ENCODE data around the gene NEU4. TPM values are rescaled to one million over a fixed set of nuclear protein-coding genes. Genes with fewer than 3 reads are reported as not detected.

Gene NEU4
- total and polyA plus RNA-seq, 9 of the 15 experiments (the other 6 are each of a cell fraction or from before 2014, with no cell fraction given) = 0.01 to 0.40 TPM; not detected in 7

DNA sequence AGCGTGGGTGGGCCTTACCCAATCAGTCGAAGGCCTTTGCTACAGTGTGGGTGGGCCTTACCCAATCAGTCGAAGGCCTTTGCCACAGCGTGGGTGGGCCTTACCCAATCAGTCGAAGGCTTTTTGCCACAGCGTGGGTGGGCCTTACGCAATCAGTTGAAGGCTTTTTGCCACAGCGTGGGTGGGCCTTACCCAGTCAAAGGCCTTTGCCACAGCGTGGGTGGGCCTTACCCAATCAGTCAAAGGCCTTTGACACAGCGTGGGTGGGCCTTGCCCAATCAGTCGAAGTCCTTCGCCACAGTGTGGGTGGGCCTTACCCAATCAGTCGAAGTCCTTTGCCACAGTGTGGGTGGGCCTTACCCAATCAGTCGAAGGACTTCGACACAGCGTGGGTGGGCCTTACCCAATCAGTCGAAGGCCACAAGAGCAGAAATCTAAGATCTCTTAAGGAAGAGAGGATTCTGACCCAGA lies 48.7 kb upstream of the NEU4 start (continued):
- TF ChIP-seq, protein P1, sequence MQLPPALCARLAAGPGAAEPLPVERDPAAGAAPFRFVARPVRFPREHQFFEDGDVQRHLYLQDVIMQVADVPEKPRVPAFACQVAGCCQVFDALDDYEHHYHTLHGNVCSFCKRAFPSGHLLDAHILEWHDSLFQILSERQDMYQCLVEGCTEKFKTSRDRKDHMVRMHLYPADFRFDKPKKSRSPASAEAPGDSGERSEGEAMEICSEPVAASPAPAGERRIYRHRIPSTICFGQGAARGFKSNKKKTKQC (CRISPR knock-in tag; IDR thresholded peaks at IDR 0.05) = 0 out of 2 replicates have a peak, but pooled peaks have one; percentile 43
- no peak for TF ChIP-seq FIP1L1 (IDR thresholded peaks at IDR 0.05; ENCODE audit: low read depth, low read length, poor library complexity, severe bottlenecking)
- TF ChIP-seq, protein P2, sequence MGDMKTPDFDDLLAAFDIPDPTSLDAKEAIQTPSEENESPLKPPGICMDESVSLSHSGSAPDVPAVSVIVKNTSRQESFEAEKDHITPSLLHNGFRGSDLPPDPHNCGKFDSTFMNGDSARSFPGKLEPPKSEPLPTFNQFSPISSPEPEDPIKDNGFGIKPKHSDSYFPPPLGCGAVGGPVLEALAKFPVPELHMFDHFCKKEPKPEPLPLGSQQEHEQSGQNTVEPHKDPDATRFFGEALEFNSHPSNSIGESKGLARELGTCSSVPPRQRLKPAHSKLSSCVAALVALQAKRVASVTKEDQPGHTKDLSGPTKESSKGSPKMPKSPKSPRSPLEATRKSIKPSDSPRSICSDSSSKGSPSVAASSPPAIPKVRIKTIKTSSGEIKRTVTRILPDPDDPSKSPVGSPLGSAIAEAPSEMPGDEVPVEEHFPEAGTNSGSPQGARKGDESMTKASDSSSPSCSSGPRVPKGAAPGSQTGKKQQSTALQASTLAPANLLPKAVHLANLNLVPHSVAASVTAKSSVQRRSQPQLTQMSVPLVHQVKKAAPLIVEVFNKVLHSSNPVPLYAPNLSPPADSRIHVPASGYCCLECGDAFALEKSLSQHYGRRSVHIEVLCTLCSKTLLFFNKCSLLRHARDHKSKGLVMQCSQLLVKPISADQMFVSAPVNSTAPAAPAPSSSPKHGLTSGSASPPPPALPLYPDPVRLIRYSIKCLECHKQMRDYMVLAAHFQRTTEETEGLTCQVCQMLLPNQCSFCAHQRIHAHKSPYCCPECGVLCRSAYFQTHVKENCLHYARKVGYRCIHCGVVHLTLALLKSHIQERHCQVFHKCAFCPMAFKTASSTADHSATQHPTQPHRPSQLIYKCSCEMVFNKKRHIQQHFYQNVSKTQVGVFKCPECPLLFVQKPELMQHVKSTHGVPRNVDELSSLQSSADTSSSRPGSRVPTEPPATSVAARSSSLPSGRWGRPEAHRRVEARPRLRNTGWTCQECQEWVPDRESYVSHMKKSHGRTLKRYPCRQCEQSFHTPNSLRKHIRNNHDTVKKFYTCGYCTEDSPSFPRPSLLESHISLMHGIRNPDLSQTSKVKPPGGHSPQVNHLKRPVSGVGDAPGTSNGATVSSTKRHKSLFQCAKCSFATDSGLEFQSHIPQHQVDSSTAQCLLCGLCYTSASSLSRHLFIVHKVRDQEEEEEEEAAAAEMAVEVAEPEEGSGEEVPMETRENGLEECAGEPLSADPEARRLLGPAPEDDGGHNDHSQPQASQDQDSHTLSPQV (IDR thresholded peaks at IDR 0.05) = no peak
- TF ChIP-seq GABPB2 (CRISPR knock-in tag; conservative IDR thresholded peaks at IDR 0.05) = no peak
- TF ChIP-seq CBX8 (IDR thresholded peaks at IDR 0.05; ENCODE audit: borderline replicate concordance, extremely low read depth, low read depth, low read length, poor library complexity, severe bottlenecking) = no peak
- no peak for TF ChIP-seq ZNF253 (CRISPR knock-in tag; conservative IDR thresholded peaks at IDR 0.05)
- TF ChIP-seq, protein P3, sequence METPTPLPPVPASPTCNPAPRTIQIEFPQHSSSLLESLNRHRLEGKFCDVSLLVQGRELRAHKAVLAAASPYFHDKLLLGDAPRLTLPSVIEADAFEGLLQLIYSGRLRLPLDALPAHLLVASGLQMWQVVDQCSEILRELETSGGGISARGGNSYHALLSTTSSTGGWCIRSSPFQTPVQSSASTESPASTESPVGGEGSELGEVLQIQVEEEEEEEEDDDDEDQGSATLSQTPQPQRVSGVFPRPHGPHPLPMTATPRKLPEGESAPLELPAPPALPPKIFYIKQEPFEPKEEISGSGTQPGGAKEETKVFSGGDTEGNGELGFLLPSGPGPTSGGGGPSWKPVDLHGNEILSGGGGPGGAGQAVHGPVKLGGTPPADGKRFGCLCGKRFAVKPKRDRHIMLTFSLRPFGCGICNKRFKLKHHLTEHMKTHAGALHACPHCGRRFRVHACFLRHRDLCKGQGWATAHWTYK (CRISPR knock-in tag; IDR thresholded peaks at IDR 0.05) = no peak
- TF ChIP-seq RBFOX2 (IDR thresholded peaks at IDR 0.05; ENCODE audit: low read depth, low read length) = no peak
- TF ChIP-seq CBX3 (IDR thresholded peaks at IDR 0.05; ENCODE audit: borderline replicate concordance in 1 of 2, low read length in 2 of 2) = peak in 1 of 2 experiments; percentile 88; a peak in 2 of 3 replicates
- no peak for TF ChIP-seq HNRNPK (IDR thresholded peaks at IDR 0.05; ENCODE audit: low read depth, low read length, poor library complexity, severe bottlenecking)
- TF ChIP-seq HDAC1 (IDR thresholded peaks at IDR 0.05) = 0 out of 4 replicates have a peak, but pooled peaks of 1 of the 2 experiments have one; percentile 43
- no peak for TF ChIP-seq ZNF197 (CRISPR knock-in tag; IDR thresholded peaks at IDR 0.05; ENCODE audit: low read depth)
- TF ChIP-seq ZNF696 (CRISPR knock-in tag; conservative IDR thresholded peaks at IDR 0.05) = no peak
- TF ChIP-seq, protein P4, sequence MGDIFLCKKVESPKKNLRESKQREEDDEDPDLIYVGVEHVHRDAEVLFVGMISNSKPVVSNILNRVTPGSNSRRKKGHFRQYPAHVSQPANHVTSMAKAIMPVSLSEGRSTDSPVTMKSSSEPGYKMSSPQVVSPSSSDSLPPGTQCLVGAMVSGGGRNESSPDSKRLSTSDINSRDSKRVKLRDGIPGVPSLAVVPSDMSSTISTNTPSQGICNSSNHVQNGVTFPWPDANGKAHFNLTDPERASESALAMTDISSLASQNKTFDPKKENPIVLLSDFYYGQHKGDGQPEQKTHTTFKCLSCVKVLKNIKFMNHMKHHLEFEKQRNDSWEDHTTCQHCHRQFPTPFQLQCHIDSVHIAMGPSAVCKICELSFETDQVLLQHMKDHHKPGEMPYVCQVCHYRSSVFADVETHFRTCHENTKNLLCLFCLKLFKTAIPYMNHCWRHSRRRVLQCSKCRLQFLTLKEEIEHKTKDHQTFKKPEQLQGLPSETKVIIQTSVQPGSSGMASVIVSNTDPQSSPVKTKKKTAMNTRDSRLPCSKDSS (IDR thresholded peaks at IDR 0.05; ENCODE audit: low read depth, partially characterized antibody) = no peak
- TF ChIP-seq, protein P5, sequence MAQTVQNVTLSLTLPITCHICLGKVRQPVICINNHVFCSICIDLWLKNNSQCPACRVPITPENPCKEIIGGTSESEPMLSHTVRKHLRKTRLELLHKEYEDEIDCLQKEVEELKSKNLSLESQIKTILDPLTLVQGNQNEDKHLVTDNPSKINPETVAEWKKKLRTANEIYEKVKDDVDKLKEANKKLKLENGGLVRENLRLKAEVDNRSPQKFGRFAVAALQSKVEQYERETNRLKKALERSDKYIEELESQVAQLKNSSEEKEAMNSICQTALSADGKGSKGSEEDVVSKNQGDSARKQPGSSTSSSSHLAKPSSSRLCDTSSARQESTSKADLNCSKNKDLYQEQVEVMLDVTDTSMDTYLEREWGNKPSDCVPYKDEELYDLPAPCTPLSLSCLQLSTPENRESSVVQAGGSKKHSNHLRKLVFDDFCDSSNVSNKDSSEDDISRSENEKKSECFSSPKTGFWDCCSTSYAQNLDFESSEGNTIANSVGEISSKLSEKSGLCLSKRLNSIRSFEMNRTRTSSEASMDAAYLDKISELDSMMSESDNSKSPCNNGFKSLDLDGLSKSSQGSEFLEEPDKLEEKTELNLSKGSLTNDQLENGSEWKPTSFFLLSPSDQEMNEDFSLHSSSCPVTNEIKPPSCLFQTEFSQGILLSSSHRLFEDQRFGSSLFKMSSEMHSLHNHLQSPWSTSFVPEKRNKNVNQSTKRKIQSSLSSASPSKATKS (CRISPR knock-in tag; IDR thresholded peaks at IDR 0.05) = no peak
- no peak for TF ChIP-seq PHB (CRISPR knock-in tag; IDR thresholded peaks at IDR 0.05)

Data from K562 (cell line).